Uterus (tissue), 4 donors: ENCODE data around the gene CLPSL2. TPM values are rescaled to one million over a fixed set of nuclear protein-coding genes. Genes with fewer than 3 reads are reported as not detected.

ENCODE experiments used
- DNase-seq, 2 donors: peaks; one replicate each; pipeline ENCODE4 v3.0.0-alpha.2; 2019 to 2020
- H3K27ac ChIP-seq, 2 donors: fragments of 200-600 bp; sonication (generic); 1 replicate in 1 of 2; 2 replicates in 1 of 2; pipeline ENCODE4 v1.5.1; 2016 to 2018
- H3K27me3 ChIP-seq, 2 donors: fragments of 200-600 bp; sonication (generic); one replicate each; pipeline ENCODE4 v1.5.1; 2018 to 2019; ENCODE audit warnings: control low read depth in 1 of 2
- H3K36me3 ChIP-seq, 2 donors: fragments of 200-600 bp; sonication (generic); one replicate each; pipeline ENCODE4 v1.5.1; 2019; ENCODE audit warnings: control low read depth in 1 of 2
- H3K4me1 ChIP-seq, 2 donors: fragments of 200-600 bp; sonication (generic); one replicate each; pipeline ENCODE4 v1.5.1; 2018 to 2019; ENCODE audit warnings: control low read depth in 1 of 2
- H3K4me3 ChIP-seq, 2 donors: fragments of 200-600 bp; sonication (generic); 1 replicate in 1 of 2; 2 replicates in 1 of 2; pipeline ENCODE4 v1.5.1; 2018 to 2019; ENCODE audit warnings: mild to moderate bottlenecking in 1 of 2
- H3K9me3 ChIP-seq, 2 donors: fragments of 200-600 bp; sonication (generic); one replicate each; pipeline ENCODE4 v1.5.1; 2019; ENCODE audit warnings: control low read depth in 1 of 2
- POLR2A ChIP-seq, 2 donors: fragments of 450-650 bp; IDR thresholded peaks; one replicate each; pipeline ENCODE4 v1.6.1; 2016; ENCODE audit warnings: antibody characterized with exemption in 2 of 2, mild to moderate bottlenecking in 1 of 2, moderate library complexity in 1 of 2
- intact Hi-C: fragments of 100-400 bp; cut with DNase I; formaldehyde crosslinking; loops from one replicate; pipeline ENCODE4 v1.15.1; 2023; ENCODE audit warnings: low total_unique reads
- total RNA-seq, 4 donors: library from RNA; depleted of rRNA in 3 of 4; stranded (reverse); fragments of >200 nt in 3 of 4; gene quantifications; one replicate each; pipeline versions ENCODE4 v1.1.0 to v1.2.4, GENCODE V29; 2014 to 2023
- TF ChIP-seq, protein P1 (sequence below), 4 experiments: fragments of 200-600 bp in 2 of 4; fragments of 450-650 bp in 2 of 4; sonication (generic) in 2 of 4; IDR thresholded peaks; one replicate each; pipeline ENCODE4 v1.5.1; 2016 to 2019; ENCODE audit warnings: antibody characterized with exemption in 4 of 4, mild to moderate bottlenecking in 2 of 4, moderate library complexity in 1 of 4
- donor health status: DM: yes; HTN: yes; CAD: no.

The CLPSL2 gene
- total RNA-seq, 4 donors from 2014 or later, result not detected

- no peak overlapping the region for H3K4me3 ChIP-seq
- no peaks in the 10 kb centered on the region for H3K4me1 ChIP-seq
- no peaks in the 10 kb centered on the region for H3K36me3 ChIP-seq
- no peak for TF ChIP-seq POLR2A (IDR thresholded peaks at IDR 0.05)
- TF ChIP-seq, protein P1, sequence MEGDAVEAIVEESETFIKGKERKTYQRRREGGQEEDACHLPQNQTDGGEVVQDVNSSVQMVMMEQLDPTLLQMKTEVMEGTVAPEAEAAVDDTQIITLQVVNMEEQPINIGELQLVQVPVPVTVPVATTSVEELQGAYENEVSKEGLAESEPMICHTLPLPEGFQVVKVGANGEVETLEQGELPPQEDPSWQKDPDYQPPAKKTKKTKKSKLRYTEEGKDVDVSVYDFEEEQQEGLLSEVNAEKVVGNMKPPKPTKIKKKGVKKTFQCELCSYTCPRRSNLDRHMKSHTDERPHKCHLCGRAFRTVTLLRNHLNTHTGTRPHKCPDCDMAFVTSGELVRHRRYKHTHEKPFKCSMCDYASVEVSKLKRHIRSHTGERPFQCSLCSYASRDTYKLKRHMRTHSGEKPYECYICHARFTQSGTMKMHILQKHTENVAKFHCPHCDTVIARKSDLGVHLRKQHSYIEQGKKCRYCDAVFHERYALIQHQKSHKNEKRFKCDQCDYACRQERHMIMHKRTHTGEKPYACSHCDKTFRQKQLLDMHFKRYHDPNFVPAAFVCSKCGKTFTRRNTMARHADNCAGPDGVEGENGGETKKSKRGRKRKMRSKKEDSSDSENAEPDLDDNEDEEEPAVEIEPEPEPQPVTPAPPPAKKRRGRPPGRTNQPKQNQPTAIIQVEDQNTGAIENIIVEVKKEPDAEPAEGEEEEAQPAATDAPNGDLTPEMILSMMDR (IDR thresholded peaks at IDR 0.05), result no peak
- H3K27me3 ChIP-seq, result peaks cover 0 to 8% of the 10 kb centered on the region in 2 donors
- H3K27ac ChIP-seq, result no peak overlapping the region
- intact Hi-C loops, result no loop called here
- no peaks in the 10 kb centered on the region for H3K9me3 ChIP-seq
- no peak for DNase-seq
These were observed 18.8 kb upstream of the CLPSL2 start for GRCh38 chr6:35757456-35758123.

GRCh38 chr6:35759426-35759825 is 17.0 kb upstream of the CLPSL2 start:
- H3K27me3 ChIP-seq, result peaks cover 0 to 8% of the 10 kb centered on the region in 2 donors
- DNase-seq, result no peak
- intact Hi-C loops, result no loop called here

DNA sequence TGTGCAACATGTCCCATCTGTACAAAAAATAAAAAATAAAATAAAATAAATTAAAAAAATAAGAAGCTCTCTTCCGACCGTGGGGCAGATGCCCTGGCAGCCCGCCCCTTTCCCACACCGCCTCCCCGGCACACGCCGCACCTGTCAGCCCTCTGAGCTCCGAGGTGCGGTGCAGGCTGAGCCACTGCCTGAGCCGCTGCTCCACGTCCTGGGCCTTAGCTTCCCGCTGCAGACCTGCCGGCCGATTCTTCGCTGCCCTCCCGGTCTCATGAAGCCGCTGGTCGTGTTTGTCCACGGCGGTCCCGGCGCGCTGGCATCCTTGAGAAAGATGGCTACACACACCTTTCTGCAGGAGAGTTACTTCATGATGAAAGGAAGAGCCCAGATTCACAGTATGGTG is 10.7 kb upstream of the CLPSL2 start:
- H3K36me3 ChIP-seq, result no peaks in the 10 kb centered on the region
- no peak for DNase-seq
- H3K9me3 ChIP-seq, result no peaks in the 10 kb centered on the region
- H3K4me3 ChIP-seq, result no peak overlapping the region
- no peaks in the 10 kb centered on the region for H3K4me1 ChIP-seq
- intact Hi-C loops, result no loop called here
- peaks cover 0 to 8% of the 10 kb centered on the region in 2 donors for H3K27me3 ChIP-seq
- no peak for TF ChIP-seq POLR2A (IDR thresholded peaks at IDR 0.05)
- TF ChIP-seq, protein P1 (IDR thresholded peaks at IDR 0.05), result no peak
- H3K27ac ChIP-seq, result no peak overlapping the region

More at GRCh38 chr6:35759426-35759825, 17.0 kb upstream of the CLPSL2 start:
- H3K9me3 ChIP-seq, result no peaks in the 10 kb centered on the region
- H3K27ac ChIP-seq, result no peak overlapping the region
- H3K36me3 ChIP-seq, result no peaks in the 10 kb centered on the region
- no peak for TF ChIP-seq POLR2A (IDR thresholded peaks at IDR 0.05)
- TF ChIP-seq, protein P1 (IDR thresholded peaks at IDR 0.05), result no peak
- no peak overlapping the region for H3K4me3 ChIP-seq
- no peaks in the 10 kb centered on the region for H3K4me1 ChIP-seq

- Histone ChIP-seq H3K27ac (no peak overlapping the region), H3K4me1 (no peaks in the 10 kb centered on the region), H3K27me3 (no peaks in the 10 kb centered on the region), H3K36me3 (no peaks in the 10 kb centered on the region), H3K4me3 (no peak overlapping the region), H3K9me3 (no peaks in the 10 kb centered on the region)
- TF ChIP-seq, protein P1 (IDR thresholded peaks at IDR 0.05), result no peak
- TF ChIP-seq POLR2A (IDR thresholded peaks at IDR 0.05), result no peak
- intact Hi-C loops, result no loop called here
- DNase-seq, result no peak
These were observed 7.2 kb upstream of the CLPSL2 start for GRCh38 chr6:35769211-35769610.

DNA sequence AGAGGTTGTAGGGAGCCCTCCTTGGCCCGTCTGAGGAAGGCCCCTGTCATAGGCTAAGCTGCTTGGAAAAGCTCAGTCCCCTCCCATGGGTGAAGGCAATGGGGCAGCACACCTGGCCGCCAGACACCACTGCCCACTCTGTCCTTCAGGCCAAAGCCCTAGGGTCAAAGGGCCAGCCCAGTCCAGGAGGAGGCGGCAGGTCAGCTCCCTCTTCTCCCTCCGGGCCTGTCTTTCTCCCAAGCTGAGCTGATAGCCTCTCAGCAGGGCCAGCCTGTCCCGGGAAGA is 5.1 kb upstream of the CLPSL2 start:
- no peaks in the 10 kb centered on the region for H3K27me3 ChIP-seq
- no peaks in the 10 kb centered on the region for H3K9me3 ChIP-seq
- TF ChIP-seq, protein P1 (IDR thresholded peaks at IDR 0.05), result no peak
- no peak for TF ChIP-seq POLR2A (IDR thresholded peaks at IDR 0.05)
- H3K27ac ChIP-seq, result no peak overlapping the region
- H3K4me3 ChIP-seq, result no peak overlapping the region
- no peaks in the 10 kb centered on the region for H3K36me3 ChIP-seq
- DNase-seq, result no peak
- intact Hi-C loops, result no loop called here
- H3K4me1 ChIP-seq, result no peaks in the 10 kb centered on the region
